HG03565 (cell line): ENCODE measurements around the gene EFTUD2.

Source experiments
- ATAC-seq: cut with Tn5 transposase; IDR thresholded peaks from one replicate; pipeline ENCODE4 v1.9.1; 2021; ENCODE audit warnings: mild to moderate bottlenecking, moderate library complexity; ENCODE audit not compliant: unreplicated experiment

EFTUD2 gene

GRCh38 chr17:44889003-44889402 lies 10.2 kb downstream of the EFTUD2 start:
- no peak for ATAC-seq

GRCh38 chr17:44887971-44888954 lies 11.0 kb downstream of the EFTUD2 start:
- no peak for ATAC-seq

- ATAC-seq, result no peak
These were observed 12.2 kb downstream of the EFTUD2 start for GRCh38 chr17:44887016-44887415.

- ATAC-seq, result no peak
These were observed 14.3 kb downstream of the EFTUD2 start for GRCh38 chr17:44884941-44885340.

- no peak for ATAC-seq
These were observed 18.1 kb downstream of the EFTUD2 start for GRCh38 chr17:44881145-44881544.

GRCh38 chr17:44880062-44880461 lies 19.2 kb downstream of the EFTUD2 start:
- ATAC-seq, result no peak

- no peak for ATAC-seq
These were observed 19.9 kb downstream of the EFTUD2 start for GRCh38 chr17:44879376-44879775.

GRCh38 chr17:44878627-44879221 lies 20.5 kb downstream of the EFTUD2 start:
- ATAC-seq, result no peak

GRCh38 chr17:44877121-44877520 lies 22.1 kb downstream of the EFTUD2 start:
- no peak for ATAC-seq

GRCh38 chr17:44875761-44876160 lies 23.5 kb downstream of the EFTUD2 start:
- no peak for ATAC-seq

GRCh38 chr17:44872131-44872768 lies 27.0 kb downstream of the EFTUD2 start:
- ATAC-seq, result no peak

GRCh38 chr17:44871556-44871955 lies 27.7 kb downstream of the EFTUD2 start:
- ATAC-seq, result no peak

- ATAC-seq, result no peak
These were observed 31.4 kb downstream of the EFTUD2 start for GRCh38 chr17:44867841-44868240.

- ATAC-seq, result no peak
These were observed 33.3 kb downstream of the EFTUD2 start for GRCh38 chr17:44865931-44866330.

- ATAC-seq, result no peak
These were observed 34.0 kb downstream of the EFTUD2 start for GRCh38 chr17:44865231-44865660.

- ATAC-seq, result no peak
These were observed 34.4 kb downstream of the EFTUD2 start for GRCh38 chr17:44864831-44865230.

- ATAC-seq, result no peak
These were observed 36.0 kb downstream of the EFTUD2 start for GRCh38 chr17:44863061-44863918.

GRCh38 chr17:44862278-44862914 lies 36.8 kb downstream of the EFTUD2 start:
- no peak for ATAC-seq

- no peak for ATAC-seq
These were observed 39.5 kb downstream of the EFTUD2 start for GRCh38 chr17:44859701-44860100.

GRCh38 chr17:44854192-44854591 lies 45.1 kb downstream of the EFTUD2 start:
- ATAC-seq, result no peak
